ENCODE results near the gene ZNF408. TPM values are rescaled to one million over a fixed set of nuclear protein-coding genes. Genes with fewer than 3 reads are reported as not detected.

ZNF408 gene
- total RNA-seq, 2 experiments from 2014 or later: 9.2 to 9.7 TPM

DNA sequence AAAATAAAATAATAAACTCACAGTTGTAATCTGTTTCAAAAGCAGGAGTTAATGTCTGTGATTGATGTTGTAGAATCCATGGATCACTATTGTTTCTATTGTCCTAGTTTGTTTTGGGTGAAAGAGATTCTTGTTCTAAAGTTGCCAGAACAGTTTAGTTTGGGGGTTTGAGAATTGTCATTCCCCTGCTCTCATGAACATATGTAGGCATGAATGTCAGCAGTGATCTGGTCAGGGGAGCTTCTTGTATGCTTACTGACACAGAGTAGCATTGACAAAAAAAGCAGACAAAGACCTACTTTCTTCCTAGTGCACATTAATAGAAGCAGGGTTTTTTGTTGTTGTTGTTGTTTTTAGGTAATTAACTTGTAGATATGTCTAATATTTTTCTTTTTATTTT, 39.0 kb upstream of the ZNF408 start:
- CTCF ChIA-PET: interaction anchor here (1.2 kb wide), 1 partner anchor 9 kb away, joined by 4 read pairs; no protein-coding TSS in a partner anchor
- H3K27ac Mint-ChIP-seq: no peak overlapping the region

GRCh38 chr11:46662366-46662765, 38.5 kb upstream of the ZNF408 start:
- no peaks in the 10 kb centered on the region for H3K9me3 Mint-ChIP-seq
- H3K4me1 Mint-ChIP-seq (ENCODE audit: low read depth): no peaks in the 10 kb centered on the region
- intact Hi-C loops (cut with micrococcal nuclease): no loop called here
- TF ChIP-seq CTCF (IDR thresholded peaks at IDR 0.05): no peak
- no peak overlapping the region for H3K27ac Mint-ChIP-seq
- ChIA-PET POLR2A (no interaction called here), CTCF (interaction anchor here (1.2 to 1.5 kb wide), 2 partner anchors 9 to 45 kb away, joined by 3 to 4 read pairs; partner anchors contain the start of genes ATG13 and HARBI1)
- DNase-seq: no peak
- H3K27me3 Mint-ChIP-seq: no peaks in the 10 kb centered on the region
- no peak overlapping the region for H3K4me3 Mint-ChIP-seq
- peaks cover 24% of the 10 kb centered on the region for H3K36me3 Mint-ChIP-seq (ENCODE audit: low read depth)
- ATAC-seq: no peak

More for the DNA sequence above, 39.0 kb upstream of the ZNF408 start:
- POLR2A ChIA-PET: no interaction called here
- Mint-ChIP-seq H3K27me3 (no peaks in the 10 kb centered on the region), H3K4me1 (ENCODE audit: low read depth) (no peaks in the 10 kb centered on the region), H3K9me3 (no peaks in the 10 kb centered on the region), H3K4me3 (no peak overlapping the region), H3K36me3 (ENCODE audit: low read depth) (peaks cover 24% of the 10 kb centered on the region)
- no peak for TF ChIP-seq CTCF (IDR thresholded peaks at IDR 0.05)
- no peak for ATAC-seq
- no peak for DNase-seq
- intact Hi-C loops (cut with micrococcal nuclease): no loop called here

- no peaks in the 10 kb centered on the region for H3K4me1 Mint-ChIP-seq (ENCODE audit: low read depth)
- H3K4me3 Mint-ChIP-seq: no peak overlapping the region
- H3K27me3 Mint-ChIP-seq: no peaks in the 10 kb centered on the region
- no peak overlapping the region for H3K27ac Mint-ChIP-seq
- H3K36me3 Mint-ChIP-seq (ENCODE audit: low read depth): peaks cover 23% of the 10 kb centered on the region
- DNase-seq (no peak), ATAC-seq (no peak)
- no peak for TF ChIP-seq CTCF (IDR thresholded peaks at IDR 0.05)
- ChIA-PET POLR2A (interaction anchor here (0.8 kb wide), 1 partner anchor 172 kb away, joined by 3 read pairs; no protein-coding TSS in a partner anchor), CTCF (interaction anchor here (1.5 kb wide), 1 partner anchor 46 kb away, joined by 3 read pairs; the partner anchor contains the start of genes ATG13 and HARBI1)
- intact Hi-C loops (cut with micrococcal nuclease): no loop called here
- H3K9me3 Mint-ChIP-seq: no peaks in the 10 kb centered on the region
These were observed 37.4 kb upstream of the ZNF408 start for GRCh38 chr11:46663277-46663940.

GRCh38 chr11:46664612-46665011, 36.2 kb upstream of the ZNF408 start:
- Mint-ChIP-seq H3K27ac (no peak overlapping the region), H3K4me1 (ENCODE audit: low read depth) (peaks cover 4% of the 10 kb centered on the region), H3K9me3 (no peaks in the 10 kb centered on the region), H3K4me3 (no peak overlapping the region), H3K36me3 (ENCODE audit: low read depth) (peaks cover 17% of the 10 kb centered on the region), H3K27me3 (no peaks in the 10 kb centered on the region)
- no peak for TF ChIP-seq CTCF (IDR thresholded peaks at IDR 0.05)
- ATAC-seq (no peak), DNase-seq (no peak)
- POLR2A ChIA-PET: interaction anchor here (0.9 kb wide), 1 partner anchor 32 kb away, joined by 3 read pairs; no protein-coding TSS in a partner anchor
- intact Hi-C loops (cut with micrococcal nuclease): no loop called here
- CTCF ChIA-PET: no interaction called here

- no peaks in the 10 kb centered on the region for H3K27me3 Mint-ChIP-seq
- H3K4me1 Mint-ChIP-seq (ENCODE audit: low read depth): peaks cover 9% of the 10 kb centered on the region
- peaks cover 17% of the 10 kb centered on the region for H3K36me3 Mint-ChIP-seq (ENCODE audit: low read depth)
- H3K27ac Mint-ChIP-seq: no peak overlapping the region
- CTCF ChIA-PET: no interaction called here
- no peak for TF ChIP-seq CTCF (IDR thresholded peaks at IDR 0.05)
- H3K9me3 Mint-ChIP-seq: no peaks in the 10 kb centered on the region
- intact Hi-C loops (cut with micrococcal nuclease): no loop called here
- ATAC-seq: no peak
- DNase-seq: no peak
- POLR2A ChIA-PET: interaction anchor here (0.9 kb wide), 1 partner anchor 33 kb away, joined by 3 read pairs; no protein-coding TSS in a partner anchor
- no peak overlapping the region for H3K4me3 Mint-ChIP-seq
These were observed 35.5 kb upstream of the ZNF408 start for GRCh38 chr11:46665356-46665755.

Data from activated CD8-positive, alpha-beta T cell treated with anti-CD3 and anti-CD28 coated beads for 36 hours (primary cell).